Retinal pigment epithelial cell (primary cell): Measurements from ENCODE around the gene RIIAD1.
"Not testable (repeated sequence)": the region's sequence is repeated elsewhere in the genome, so short reads cannot be mapped to it uniquely, and the experiment has no call there.

ENCODE experiments used
- DNase-seq: peaks from one replicate; pipeline ENCODE4 v3.0.0-alpha.2; 2010; ENCODE audit warnings: low read depth
- H3K4me3 ChIP-seq: 2 replicates; pipeline ENCODE4 v1.5.1; 2011; ENCODE audit warnings: mild to moderate bottlenecking, low read length, control low read depth, moderate library complexity
- CTCF ChIP-seq: conservative IDR thresholded peaks from 2 replicates; pipeline ENCODE4 v1.5.1; 2011; ENCODE audit warnings: low read depth, low read length, control low read depth, inconsistent platforms

Gene RIIAD1

GRCh38 chr1:151720974-151721787, at the start of gene RIIAD1:
Gene RIIAD1 (plus strand): TSS chr1:151721522. CDS start chr1:151721537, 15 bp downstream.
- no peak for DNase-seq
- no peak for TF ChIP-seq CTCF
- H3K4me3 ChIP-seq = peak within 1 kb of the TSS; percentile 36

GRCh38 chr1:151673407-151673806, 47.9 kb upstream of the RIIAD1 start:
- TF ChIP-seq CTCF = no peak
- no peak overlapping the region for H3K4me3 ChIP-seq
- no peak for DNase-seq

GRCh38 chr1:151680391-151680790, 40.9 kb upstream of the RIIAD1 start:
- no peak overlapping the region for H3K4me3 ChIP-seq
- no peak for DNase-seq
- TF ChIP-seq CTCF = no peak

GRCh38 chr1:151680826-151681225, 40.5 kb upstream of the RIIAD1 start:
- DNase-seq = peak; percentile 71
- H3K4me3 ChIP-seq = no peak overlapping the region
- no peak for TF ChIP-seq CTCF

- no peak for TF ChIP-seq CTCF
- H3K4me3 ChIP-seq = no peak overlapping the region
- DNase-seq = no peak
Measured at GRCh38 chr1:151681923-151682322, 39.4 kb upstream of the RIIAD1 start.

- DNase-seq, H3K4me3 ChIP-seq: not testable (repeated sequence)
Measured at GRCh38 chr1:151682901-151683300, 38.4 kb upstream of the RIIAD1 start.

- DNase-seq = no peak
- TF ChIP-seq CTCF = no peak
- H3K4me3 ChIP-seq = no peak overlapping the region
Measured at GRCh38 chr1:151684128-151684527, 37.2 kb upstream of the RIIAD1 start.
